ENCODE data around the gene ZNRF4. TPM values are rescaled to one million over a fixed set of nuclear protein-coding genes. Genes with fewer than 3 reads are reported as not detected.

Gene ZNRF4
- total and polyA plus RNA-seq, 2 experiments from 2014 or later: not detected

- Histone ChIP-seq H2AFZ (no peak overlapping the region), H3K27ac (ENCODE audit: low read depth) (no peak overlapping the region), H4K20me1 (replicated peaks; ENCODE audit: insufficient read depth) (no peaks in the 10 kb centered on the region; the same call in 1 of the 2 replicates), H3K4me1 (ENCODE audit: insufficient read depth) (no peaks in the 10 kb centered on the region), H3K9me2 (ENCODE audit: insufficient read depth) (no peaks in the 10 kb centered on the region), H3F3A (replicated peaks; ENCODE audit: low read depth) (no peaks in the 10 kb centered on the region), H3K4me3 (no peak overlapping the region), H3K4me2 (no peak overlapping the region), H3K27me3 (ENCODE audit: insufficient read depth) (peaks cover 59% of the 10 kb centered on the region), H3K79me2 (replicated peaks; ENCODE audit: insufficient read depth) (no peaks in the 10 kb centered on the region), H3K36me3 (ENCODE audit: insufficient read depth) (no peaks in the 10 kb centered on the region)
- Mint-ChIP-seq H3K27ac (no peak overlapping the region), H3K27me3 (ENCODE audit: insufficient read depth, low read depth, poor library complexity) (peaks cover 50% of the 10 kb centered on the region), H3K9me3 (peaks cover 45% of the 10 kb centered on the region), H3K4me1 (peaks cover 7% of the 10 kb centered on the region), H3K36me3 (ENCODE audit: low read depth) (peaks cover 25% of the 10 kb centered on the region), H3K4me3 (no peak overlapping the region)
- DNase-seq (ENCODE audit: low spot score): no peak
- ATAC-seq: no peak
- TF ChIP-seq REST (IDR thresholded peaks at IDR 0.05; ENCODE audit: unreplicated experiment): no peak
- TF ChIP-seq ZNF462 (CRISPR knock-in tag; IDR thresholded peaks at IDR 0.05): no peak
- no peak for TF ChIP-seq JUNB (IDR thresholded peaks at IDR 0.05; ENCODE audit: unreplicated experiment)
- TF ChIP-seq EZH2 (IDR thresholded peaks at IDR 0.05; ENCODE audit: low read depth, unreplicated experiment): no peak
- no peak for TF ChIP-seq EZH2phosphoT487 (IDR thresholded peaks at IDR 0.05; ENCODE audit: unreplicated experiment)
- TF ChIP-seq CTCF (conservative IDR thresholded peaks at IDR 0.05; ENCODE audit: low read depth in 2 of 2): no peak
- no peak for TF ChIP-seq ZNF331 (CRISPR knock-in tag; IDR thresholded peaks at IDR 0.05; ENCODE audit: low read depth)
- no peak for TF ChIP-seq CREB1 (CRISPR knock-in tag; IDR thresholded peaks at IDR 0.05; ENCODE audit: low read depth)
- TF ChIP-seq STAT1 (IDR thresholded peaks at IDR 0.05; ENCODE audit: unreplicated experiment): no peak
- no peak for TF ChIP-seq POLR2AphosphoS5 (IDR thresholded peaks at IDR 0.05; ENCODE audit: low read depth)
- TF ChIP-seq ETS1 (IDR thresholded peaks at IDR 0.05): no peak
- no peak for TF ChIP-seq NANOG (IDR thresholded peaks at IDR 0.05; ENCODE audit: borderline replicate concordance)
- TF ChIP-seq ZNF114 (CRISPR knock-in tag; IDR thresholded peaks at IDR 0.05): no peak
Observed at GRCh38 chr19:5501907-5502306, 46.7 kb downstream of the ZNRF4 start.
